Activated naive CD8-positive, alpha-beta T cell (primary cell): ENCODE data around the gene ANKS3.

Source experiments
- H3K27ac Mint-ChIP-seq: one replicate; pipeline ENCODE4 v1.8.0; 2021; ENCODE audit warnings: mixed read lengths
- H3K27me3 Mint-ChIP-seq: one replicate; pipeline ENCODE4 v1.8.0; 2021; ENCODE audit warnings: mixed read lengths
- H3K36me3 Mint-ChIP-seq: one replicate; pipeline ENCODE4 v1.8.0; 2021; ENCODE audit warnings: mixed read lengths
- H3K4me1 Mint-ChIP-seq: one replicate; pipeline ENCODE4 v1.8.0; 2021; ENCODE audit warnings: low read depth, mixed read lengths
- H3K4me3 Mint-ChIP-seq: one replicate; pipeline ENCODE4 v1.8.0; 2021; ENCODE audit warnings: mild to moderate bottlenecking, mixed read lengths
- H3K9me3 Mint-ChIP-seq: one replicate; pipeline ENCODE4 v1.8.0; 2021; ENCODE audit warnings: low read depth, mixed read lengths

Gene ANKS3

DNA sequence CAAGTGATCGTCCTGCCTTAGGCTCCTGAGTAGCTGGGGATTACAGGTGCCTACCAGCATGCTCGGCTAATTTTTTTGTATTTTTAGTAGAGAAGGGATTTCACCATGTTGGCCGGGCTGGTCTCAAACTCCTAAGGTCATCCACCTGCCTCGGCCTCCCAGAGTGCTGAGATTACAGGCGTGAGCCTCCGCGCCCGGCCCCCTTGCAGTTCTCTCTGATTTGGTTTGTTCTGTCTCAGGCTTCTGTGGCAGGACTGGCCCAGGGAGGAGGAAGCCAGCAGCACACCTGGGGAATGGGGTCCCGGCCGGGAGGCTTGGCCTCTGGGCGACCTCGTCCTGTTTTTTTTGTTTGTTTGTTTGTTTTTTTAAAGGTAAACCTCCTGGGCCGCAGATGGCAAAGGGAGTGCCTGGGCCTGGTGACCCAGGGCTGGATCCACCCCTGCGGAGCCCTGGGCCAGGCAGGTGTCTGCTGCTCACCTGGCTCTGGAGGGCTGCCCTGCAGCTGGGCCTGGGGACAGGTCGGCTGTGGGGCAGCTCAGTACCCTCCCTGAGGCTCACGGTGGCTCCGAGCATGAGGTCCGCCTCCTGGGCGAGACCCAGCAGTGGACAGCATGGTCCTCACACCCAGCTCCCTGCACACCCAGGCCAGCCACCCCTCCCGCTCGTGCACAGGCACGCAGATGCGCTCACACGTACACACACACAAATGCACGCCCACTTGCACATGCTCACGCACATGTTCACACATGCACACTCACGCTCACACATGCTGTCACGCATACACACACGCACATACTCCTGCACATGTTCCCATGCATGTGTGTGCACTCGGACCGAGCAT, 44.0 kb downstream of the ANKS3 start:
- Mint-ChIP-seq H3K4me1 (peaks cover 9% of the 10 kb centered on the region), H3K9me3 (no peaks in the 10 kb centered on the region), H3K4me3 (no peak overlapping the region), H3K27ac (no peak overlapping the region), H3K36me3 (no peaks in the 10 kb centered on the region), H3K27me3 (no peaks in the 10 kb centered on the region)

DNA sequence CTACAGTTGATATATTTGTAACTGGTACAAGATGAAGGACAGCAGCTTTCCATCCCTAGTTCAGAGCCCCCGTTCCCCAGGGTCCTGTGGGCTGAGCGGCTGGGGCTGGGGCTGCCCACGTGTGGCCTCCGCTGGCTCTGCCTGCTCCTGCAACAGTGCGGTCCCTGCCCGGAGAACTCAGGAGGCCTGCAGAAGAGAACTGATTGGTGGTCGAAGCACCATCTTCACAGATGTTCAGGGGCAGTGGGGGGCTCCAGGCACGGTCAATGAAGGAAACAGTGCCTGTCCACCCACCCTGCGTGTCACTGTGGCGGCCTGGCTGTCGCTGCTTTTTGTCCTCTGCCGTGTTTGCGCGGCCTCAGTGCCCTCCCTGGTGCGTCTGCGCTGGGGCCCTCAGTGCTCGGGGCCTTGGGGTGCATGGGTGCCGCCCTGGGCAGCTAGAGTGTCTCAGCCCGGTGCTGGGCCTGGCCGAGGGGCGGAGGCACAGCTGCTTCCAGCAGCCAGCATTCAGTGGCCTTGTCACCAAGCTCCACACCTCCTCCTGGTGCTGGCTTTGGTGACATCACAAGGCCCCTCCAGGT, 44.9 kb downstream of the ANKS3 start:
- Mint-ChIP-seq H3K27me3 (no peaks in the 10 kb centered on the region), H3K4me3 (no peak overlapping the region), H3K9me3 (no peaks in the 10 kb centered on the region), H3K36me3 (no peaks in the 10 kb centered on the region), H3K27ac (no peak overlapping the region), H3K4me1 (peaks cover 7% of the 10 kb centered on the region)

DNA sequence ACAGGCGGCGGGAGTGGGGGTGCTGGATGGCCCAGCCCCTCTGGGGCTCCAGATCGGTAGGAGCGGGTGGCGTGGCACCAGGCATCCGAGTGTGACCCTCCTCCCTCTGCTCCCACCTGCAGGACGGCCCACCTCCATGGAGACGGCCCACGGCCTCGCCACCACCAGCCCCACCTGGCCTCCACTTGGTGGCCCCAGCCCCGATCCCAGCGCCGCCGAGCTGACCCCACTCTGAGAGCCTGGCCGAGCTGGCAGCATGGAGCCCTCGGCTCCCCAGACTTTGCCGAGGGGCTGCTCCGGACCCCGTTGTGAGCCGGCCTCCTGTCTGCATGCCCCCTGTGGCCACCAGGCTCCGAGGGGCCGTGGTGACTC, 45.4 kb downstream of the ANKS3 start:
- Mint-ChIP-seq H3K9me3 (no peaks in the 10 kb centered on the region), H3K4me3 (no peak overlapping the region), H3K36me3 (no peaks in the 10 kb centered on the region), H3K4me1 (peaks cover 7% of the 10 kb centered on the region), H3K27ac (no peak overlapping the region), H3K27me3 (no peaks in the 10 kb centered on the region)

DNA sequence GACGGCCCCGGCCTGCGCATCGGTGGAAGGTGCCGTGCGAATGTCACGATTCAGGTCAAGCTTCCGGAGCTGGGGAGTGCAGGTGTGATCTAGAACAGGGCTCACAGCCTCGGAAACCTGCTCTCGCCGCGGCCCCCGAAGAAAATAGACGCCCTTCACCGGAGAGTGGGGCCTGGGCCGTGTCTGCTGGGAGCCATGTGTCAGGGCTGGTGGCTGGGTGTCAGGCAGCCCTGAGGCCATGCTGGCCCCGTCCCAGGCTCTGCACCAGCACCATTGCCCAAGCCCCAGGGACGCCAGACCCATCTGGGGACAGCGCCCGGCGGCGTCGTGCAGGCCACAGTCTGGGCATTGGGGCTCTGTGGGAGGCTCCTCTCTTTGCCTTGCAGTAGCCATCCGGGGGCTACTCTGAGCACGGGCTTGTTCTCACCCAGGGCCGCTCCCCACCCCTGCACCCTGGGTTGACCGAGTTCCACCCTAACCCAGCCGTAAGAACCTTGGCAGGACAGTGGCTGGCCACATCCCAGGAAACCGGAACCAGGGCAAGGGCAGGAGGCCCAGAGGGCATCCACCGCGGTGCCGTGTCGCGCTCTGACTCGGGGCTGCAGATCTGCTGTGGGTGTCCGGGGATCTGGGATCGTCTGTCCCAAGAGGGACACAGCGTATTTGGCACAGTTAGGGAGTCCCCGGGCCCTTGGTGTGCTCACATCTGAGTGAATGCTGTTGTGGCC, 46.0 kb downstream of the ANKS3 start:
- no peaks in the 10 kb centered on the region for H3K36me3 Mint-ChIP-seq

DNA sequence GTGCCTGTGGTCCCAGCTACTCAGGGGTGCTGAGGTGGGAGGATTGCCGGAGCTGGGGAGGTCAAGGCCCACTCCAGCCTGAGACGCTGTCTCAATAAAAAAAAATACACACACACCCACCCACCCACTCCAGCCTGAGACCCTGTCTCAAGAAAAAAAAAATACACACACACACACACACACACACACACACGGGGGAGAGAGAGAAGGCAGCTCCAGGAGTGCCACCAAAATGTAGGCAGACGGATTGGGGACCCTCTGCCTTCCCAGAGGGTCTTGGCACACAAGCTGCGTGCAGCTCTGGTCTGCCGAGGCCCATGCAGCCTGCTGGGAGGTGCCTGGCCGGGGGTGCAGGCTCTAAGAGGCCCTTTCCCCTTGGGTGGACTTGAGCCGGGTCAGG, 46.7 kb downstream of the ANKS3 start:
- Mint-ChIP-seq H3K27me3 (no peaks in the 10 kb centered on the region), H3K36me3 (no peaks in the 10 kb centered on the region), H3K9me3 (no peaks in the 10 kb centered on the region)

More for the DNA sequence above, 46.0 kb downstream of the ANKS3 start:
- Mint-ChIP-seq H3K4me1 (peaks cover 6% of the 10 kb centered on the region), H3K27me3 (no peaks in the 10 kb centered on the region), H3K9me3 (no peaks in the 10 kb centered on the region), H3K4me3 (no peak overlapping the region), H3K27ac (no peak overlapping the region)

DNA sequence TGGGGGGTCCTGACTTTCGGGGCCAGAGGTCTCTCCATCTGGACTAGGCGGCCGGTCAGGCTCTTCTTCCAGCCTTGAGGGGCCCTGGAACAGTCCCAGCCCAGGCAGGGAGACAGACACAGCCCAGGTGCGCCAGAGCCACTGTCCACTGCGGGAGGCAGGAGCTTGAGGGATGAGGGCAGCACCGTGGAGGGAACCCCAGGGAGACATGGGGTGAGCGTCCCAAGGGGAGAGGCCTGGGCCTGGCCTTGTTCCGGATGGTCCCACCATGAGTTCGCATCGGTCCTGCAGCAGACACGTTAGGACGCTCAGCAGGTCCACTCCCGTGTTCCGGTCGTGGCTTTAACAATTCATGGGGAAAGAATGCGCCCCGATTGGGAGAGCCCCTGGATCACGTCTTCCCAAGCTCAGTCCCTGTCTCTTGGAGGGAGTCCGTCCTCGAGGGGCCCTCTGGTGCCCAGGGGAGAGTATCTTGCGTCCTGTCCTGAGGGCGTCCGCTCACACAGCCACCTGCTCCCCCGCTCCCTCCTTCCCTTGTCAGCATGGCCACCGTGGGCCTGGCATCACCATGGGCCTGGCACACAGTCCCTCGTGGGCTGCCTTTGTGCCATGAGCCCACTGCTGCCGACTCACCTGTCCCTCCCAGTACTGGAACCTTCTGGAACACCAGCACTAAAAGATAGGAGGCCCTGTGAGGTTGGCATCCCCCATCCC, 47.4 kb downstream of the ANKS3 start:
- Mint-ChIP-seq H3K4me1 (peaks cover 1% of the 10 kb centered on the region), H3K27ac (no peak overlapping the region), H3K36me3 (no peaks in the 10 kb centered on the region), H3K27me3 (no peaks in the 10 kb centered on the region), H3K4me3 (no peak overlapping the region), H3K9me3 (no peaks in the 10 kb centered on the region)

More for the DNA sequence above, 46.7 kb downstream of the ANKS3 start:
- H3K27ac Mint-ChIP-seq, result no peak overlapping the region
- H3K4me1 Mint-ChIP-seq, result peaks cover 2% of the 10 kb centered on the region
- H3K4me3 Mint-ChIP-seq, result no peak overlapping the region

DNA sequence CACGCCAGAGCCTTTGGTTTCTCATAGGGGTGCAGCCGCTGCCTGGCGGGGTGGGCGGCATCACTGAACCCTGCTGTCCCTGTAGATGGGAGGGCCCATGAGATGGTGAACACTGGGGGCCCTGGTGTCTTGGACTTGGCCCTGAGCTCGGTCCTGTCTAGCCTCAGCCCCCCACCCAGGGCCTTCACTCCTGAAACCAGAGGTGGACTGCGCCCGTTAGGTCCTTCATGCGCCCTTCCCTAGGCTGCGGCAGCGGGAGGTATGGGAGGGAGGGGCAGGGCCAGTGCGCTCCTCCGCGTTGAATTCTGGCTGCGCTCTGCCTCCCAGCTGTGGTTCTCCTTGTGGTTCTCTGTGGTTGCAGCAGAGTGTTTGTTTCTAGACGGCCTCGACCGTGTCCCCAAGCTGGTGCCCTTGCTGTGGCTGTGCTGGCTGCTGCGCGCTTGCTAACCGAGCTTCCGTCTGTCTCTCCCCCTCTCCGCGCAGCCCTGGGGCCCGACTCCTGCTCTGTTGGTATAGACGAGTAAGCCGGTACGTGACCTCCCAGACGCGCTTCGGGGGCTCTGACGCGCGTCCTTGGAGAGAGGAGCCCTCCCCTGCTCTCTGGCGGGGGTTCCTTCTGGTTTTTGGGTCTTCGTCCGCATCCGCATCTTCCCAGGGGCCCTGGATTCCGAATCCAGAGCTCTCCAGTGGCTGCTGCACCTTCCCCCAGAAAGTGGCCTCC, 48.1 kb downstream of the ANKS3 start:
- peaks cover 4% of the 10 kb centered on the region for H3K4me1 Mint-ChIP-seq
- no peaks in the 10 kb centered on the region for H3K27me3 Mint-ChIP-seq
- H3K9me3 Mint-ChIP-seq, result no peaks in the 10 kb centered on the region
- no peak overlapping the region for H3K27ac Mint-ChIP-seq
- H3K36me3 Mint-ChIP-seq, result no peaks in the 10 kb centered on the region
- no peak overlapping the region for H3K4me3 Mint-ChIP-seq

DNA sequence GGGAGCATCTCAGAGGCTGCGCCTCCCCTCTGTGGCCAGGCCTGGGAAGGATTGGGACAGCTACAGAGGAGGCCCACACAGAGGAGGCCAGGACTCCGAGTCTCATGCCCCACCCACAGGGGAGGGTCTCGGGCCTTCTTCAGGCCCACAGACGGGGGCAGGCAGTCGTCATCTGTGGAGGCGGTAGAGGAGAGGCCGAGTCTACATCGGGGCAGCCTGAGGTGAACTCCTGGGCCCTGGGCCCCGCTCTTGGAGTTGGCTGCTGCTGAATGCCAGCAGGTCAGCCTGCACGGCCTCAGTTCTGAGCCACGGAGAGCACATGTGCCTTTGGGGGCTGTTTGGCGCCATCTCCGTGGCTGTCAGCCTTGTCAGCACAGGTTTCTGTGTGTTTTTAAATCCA, 48.8 kb downstream of the ANKS3 start:
- Mint-ChIP-seq H3K27me3 (no peaks in the 10 kb centered on the region), H3K27ac (peak overlapping the region; percentile 34), H3K4me3 (no peak overlapping the region), H3K36me3 (no peaks in the 10 kb centered on the region), H3K9me3 (no peaks in the 10 kb centered on the region), H3K4me1 (peaks cover 6% of the 10 kb centered on the region)

DNA sequence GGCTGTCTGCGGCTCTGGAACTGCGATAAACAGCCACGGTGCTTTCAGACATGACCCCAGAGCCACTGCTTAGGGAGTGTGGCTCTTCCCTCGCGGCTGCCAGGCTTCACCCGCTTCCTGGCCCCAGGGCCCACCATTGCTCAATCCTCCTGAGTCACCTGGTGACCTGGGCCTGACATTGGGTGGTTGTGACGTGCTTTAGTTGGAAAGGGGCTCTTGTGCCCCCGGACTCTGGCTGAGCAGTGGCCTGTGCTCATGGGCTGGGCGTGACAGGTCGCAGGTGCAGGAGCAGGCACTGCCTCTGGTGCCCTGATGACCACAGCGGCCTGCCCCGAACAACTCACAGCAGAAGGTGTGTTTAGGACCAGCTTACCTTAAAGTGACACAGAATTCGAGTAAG, 49.3 kb downstream of the ANKS3 start:
- Mint-ChIP-seq H3K4me3 (no peak overlapping the region), H3K4me1 (peaks cover 6% of the 10 kb centered on the region), H3K27ac (peak overlapping the region; percentile 34), H3K27me3 (no peaks in the 10 kb centered on the region), H3K9me3 (no peaks in the 10 kb centered on the region), H3K36me3 (no peaks in the 10 kb centered on the region)

DNA sequence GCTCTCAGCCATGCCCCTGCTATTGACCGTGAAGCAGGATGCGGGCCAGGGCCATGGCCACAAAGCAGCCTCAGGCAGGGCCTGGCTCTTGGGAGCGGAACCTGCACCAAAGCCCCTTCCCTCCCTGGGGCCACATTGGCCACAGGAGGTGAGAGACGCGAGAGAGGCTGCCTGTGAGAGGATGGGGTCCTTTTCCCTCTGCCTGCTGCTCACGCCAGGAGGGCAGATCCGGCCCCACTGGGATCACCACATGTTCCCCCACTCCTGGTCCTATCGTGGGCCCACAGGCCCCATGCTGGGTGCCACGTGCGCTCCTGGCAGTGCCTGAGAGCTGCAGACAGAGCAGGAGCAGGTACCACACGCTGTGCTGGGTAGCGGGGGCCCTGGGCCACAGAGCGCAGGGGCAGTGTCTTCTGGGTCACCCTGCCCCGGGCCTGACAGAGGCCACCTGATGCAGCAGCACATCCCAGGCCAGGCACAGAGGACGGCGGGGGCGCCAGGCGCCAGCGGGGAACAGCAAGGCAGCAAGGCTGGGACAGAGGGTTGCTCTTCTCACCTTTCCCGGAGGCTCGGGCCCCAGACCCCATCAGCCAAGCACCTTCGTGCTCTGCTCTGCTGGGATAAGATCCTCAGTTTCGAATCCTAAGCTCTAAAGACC, 49.9 kb downstream of the ANKS3 start:
- no peaks in the 10 kb centered on the region for H3K36me3 Mint-ChIP-seq
- no peaks in the 10 kb centered on the region for H3K9me3 Mint-ChIP-seq
- no peak overlapping the region for H3K27ac Mint-ChIP-seq
- no peaks in the 10 kb centered on the region for H3K27me3 Mint-ChIP-seq
- H3K4me1 Mint-ChIP-seq, result peaks cover 6% of the 10 kb centered on the region
- H3K4me3 Mint-ChIP-seq, result no peak overlapping the region

DNA sequence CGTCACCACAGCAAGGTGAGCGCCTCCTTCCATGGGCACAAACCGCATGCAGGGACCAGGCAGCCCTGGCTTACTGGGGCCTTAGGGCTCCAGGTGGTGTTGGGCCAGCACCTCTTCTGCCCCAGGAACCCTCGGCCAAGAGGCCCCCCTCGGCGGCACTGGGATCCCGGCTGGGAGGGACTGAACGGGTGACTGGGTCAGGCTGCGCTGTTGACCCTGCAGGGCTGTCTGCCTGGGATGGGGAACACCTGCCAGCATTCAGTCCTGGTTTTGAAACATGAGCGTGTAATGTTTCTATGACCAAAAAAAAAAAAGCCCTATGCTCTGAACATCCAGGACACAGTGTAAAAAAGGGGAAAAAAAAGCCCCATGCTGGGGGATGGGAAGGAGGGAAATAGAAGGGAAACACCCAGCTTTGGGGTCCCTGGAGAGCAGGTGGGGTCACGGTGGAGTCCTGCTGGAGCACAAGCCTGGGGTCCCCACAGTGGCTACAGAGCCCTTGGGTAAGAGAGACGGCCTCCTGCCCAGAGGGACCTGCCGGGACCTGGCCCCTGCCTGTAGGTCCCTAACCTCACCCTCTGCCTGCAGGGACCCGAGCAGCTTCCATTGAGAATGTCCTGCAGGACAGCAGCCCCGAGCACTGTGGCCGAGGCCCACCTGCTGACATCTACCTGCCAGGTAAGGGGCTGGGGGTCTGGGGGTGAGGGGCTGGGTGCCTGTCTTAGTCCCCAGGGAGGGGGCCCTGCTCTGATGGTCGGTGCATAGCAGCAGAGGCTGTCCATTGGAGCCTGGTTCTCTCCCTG, 50.6 kb downstream of the ANKS3 start:
- no peak overlapping the region for H3K27ac Mint-ChIP-seq
- H3K36me3 Mint-ChIP-seq, result no peaks in the 10 kb centered on the region
- H3K27me3 Mint-ChIP-seq, result no peaks in the 10 kb centered on the region
- peaks cover 10% of the 10 kb centered on the region for H3K4me1 Mint-ChIP-seq
- no peaks in the 10 kb centered on the region for H3K9me3 Mint-ChIP-seq
- H3K4me3 Mint-ChIP-seq, result no peak overlapping the region

DNA sequence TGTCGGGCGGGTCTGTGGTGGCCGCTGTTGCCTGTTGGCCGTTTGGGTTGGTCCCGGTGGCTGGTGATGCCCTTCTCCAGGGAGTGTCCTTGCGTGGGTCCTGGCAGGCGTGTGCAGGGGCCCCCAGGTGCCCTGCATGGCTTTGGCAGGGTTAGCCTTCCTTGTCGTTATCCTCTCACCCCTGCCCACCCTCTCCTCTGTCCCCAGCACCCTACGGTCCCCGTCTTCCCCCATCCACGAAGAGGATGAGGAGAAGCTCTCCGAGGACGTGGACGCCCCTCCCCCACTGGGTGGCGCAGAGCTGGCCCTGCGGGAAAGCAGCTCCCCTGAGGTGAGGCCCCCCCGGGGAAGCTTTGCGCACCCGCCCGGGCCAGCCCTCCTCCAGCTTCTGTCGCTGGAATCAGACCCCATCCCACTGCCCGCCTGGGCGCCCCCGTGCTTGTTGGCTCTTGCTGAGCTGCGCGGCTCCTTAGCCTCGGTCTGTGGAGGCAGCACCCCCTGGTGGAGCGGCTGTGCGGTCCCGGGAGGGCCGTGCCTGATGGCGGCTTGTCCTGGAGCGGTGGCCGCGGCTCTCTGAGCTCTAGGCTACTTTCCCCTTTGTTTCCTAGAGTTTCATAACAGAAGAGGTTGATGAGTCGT, 51.3 kb downstream of the ANKS3 start:
- H3K27me3 Mint-ChIP-seq, result no peaks in the 10 kb centered on the region
- no peak overlapping the region for H3K4me3 Mint-ChIP-seq
- no peaks in the 10 kb centered on the region for H3K36me3 Mint-ChIP-seq
- no peak overlapping the region for H3K27ac Mint-ChIP-seq
- no peaks in the 10 kb centered on the region for H3K9me3 Mint-ChIP-seq
- peaks cover 16% of the 10 kb centered on the region for H3K4me1 Mint-ChIP-seq

DNA sequence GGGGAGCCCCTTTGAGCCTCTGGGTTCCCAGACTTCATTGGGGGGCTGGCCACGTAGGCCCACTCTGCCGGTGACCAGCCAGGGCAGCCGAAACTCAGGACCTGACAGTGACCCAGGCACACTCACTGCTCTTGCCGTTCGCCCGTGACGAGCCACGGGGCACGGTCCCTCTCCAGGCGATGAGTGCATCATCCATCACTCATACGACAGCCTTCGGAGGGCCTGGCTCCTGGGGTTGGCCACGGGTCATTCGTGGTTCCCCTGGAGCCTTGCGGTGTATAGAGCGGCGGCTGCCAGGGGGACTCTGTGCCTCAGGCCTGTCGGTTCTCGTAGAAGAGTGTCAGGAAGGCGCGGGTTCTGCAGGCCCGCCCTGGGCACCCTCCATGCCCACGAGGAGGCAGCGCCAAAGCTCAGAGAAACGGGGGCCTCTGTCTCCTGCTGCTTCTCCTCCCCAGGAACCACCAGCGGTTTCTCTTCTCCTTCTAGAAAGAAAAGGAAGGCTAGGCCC, 51.9 kb downstream of the ANKS3 start:
- Mint-ChIP-seq H3K4me1 (peaks cover 17% of the 10 kb centered on the region), H3K9me3 (no peaks in the 10 kb centered on the region), H3K27ac (no peak overlapping the region), H3K36me3 (no peaks in the 10 kb centered on the region), H3K4me3 (no peak overlapping the region), H3K27me3 (no peaks in the 10 kb centered on the region)
